ENCODE data around the gene GNB1L. TPM values are rescaled to one million over a fixed set of nuclear protein-coding genes. Genes with fewer than 3 reads are reported as not detected.

Gene GNB1L
- total RNA-seq, 1 experiment from 2014 or later = 17.9 TPM

DNA sequence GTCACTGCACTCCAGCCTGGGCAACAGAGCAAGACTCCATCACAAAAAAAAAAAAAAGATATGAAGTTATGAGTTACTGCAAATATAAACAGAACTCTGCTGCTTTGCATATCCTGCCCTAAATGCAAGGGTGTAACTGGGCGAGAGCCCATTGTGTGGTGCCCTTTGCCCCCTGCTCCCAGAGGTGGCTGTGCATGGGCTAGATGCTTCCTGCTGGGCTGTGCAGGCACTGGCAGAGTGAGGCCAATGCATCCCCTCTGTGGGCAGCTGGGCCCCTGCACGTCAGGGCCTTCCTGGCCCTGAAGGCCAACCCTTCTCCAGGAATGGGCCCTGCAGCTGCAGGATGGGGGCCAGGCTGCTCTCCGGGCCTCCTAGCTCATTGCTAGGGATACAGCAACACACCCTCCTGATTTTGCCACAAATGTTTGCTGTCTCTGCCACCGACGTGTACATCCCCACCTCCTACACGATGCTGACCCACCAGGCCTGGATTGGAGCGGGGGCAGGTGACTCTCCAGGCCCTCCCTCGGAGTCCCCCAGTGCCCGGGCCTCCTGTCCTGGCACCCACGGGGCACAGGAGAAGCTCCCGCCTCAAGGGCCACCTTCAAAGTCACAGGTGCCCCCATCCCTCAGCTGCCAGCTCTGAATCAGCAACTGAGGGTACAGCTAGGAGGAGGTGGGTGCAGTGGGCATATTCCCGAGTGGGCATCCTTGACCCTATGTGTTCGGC, 46.2 kb upstream of the GNB1L start:
- no peak overlapping the region for H3K27ac ChIP-seq (ENCODE audit: low read depth, low read length, poor library complexity, severe bottlenecking)
- peaks cover 16% of the 10 kb centered on the region for H3K4me1 ChIP-seq (ENCODE audit: insufficient read depth, low read length, poor library complexity, severe bottlenecking)
- CTCF ChIA-PET = interaction anchor here (1.1 to 1.7 kb wide), 2 partner anchors 9 to 170 kb away, joined by 3 to 6 read pairs; no protein-coding TSS in a partner anchor
- no peaks in the 10 kb centered on the region for H3K9me3 ChIP-seq (ENCODE audit: low read depth, low read length, poor library complexity, severe bottlenecking)
- no TSS peak for BruUV-seq (replicated peaks)
- H3K27me3 ChIP-seq (replicated peaks; ENCODE audit: insufficient read depth, low read depth, low read length, poor library complexity) = no peaks in the 10 kb centered on the region
- intact Hi-C loops (cut with micrococcal nuclease; ENCODE audit: unreplicated experiment) = no loop called here
- TF ChIP-seq, protein P1, sequence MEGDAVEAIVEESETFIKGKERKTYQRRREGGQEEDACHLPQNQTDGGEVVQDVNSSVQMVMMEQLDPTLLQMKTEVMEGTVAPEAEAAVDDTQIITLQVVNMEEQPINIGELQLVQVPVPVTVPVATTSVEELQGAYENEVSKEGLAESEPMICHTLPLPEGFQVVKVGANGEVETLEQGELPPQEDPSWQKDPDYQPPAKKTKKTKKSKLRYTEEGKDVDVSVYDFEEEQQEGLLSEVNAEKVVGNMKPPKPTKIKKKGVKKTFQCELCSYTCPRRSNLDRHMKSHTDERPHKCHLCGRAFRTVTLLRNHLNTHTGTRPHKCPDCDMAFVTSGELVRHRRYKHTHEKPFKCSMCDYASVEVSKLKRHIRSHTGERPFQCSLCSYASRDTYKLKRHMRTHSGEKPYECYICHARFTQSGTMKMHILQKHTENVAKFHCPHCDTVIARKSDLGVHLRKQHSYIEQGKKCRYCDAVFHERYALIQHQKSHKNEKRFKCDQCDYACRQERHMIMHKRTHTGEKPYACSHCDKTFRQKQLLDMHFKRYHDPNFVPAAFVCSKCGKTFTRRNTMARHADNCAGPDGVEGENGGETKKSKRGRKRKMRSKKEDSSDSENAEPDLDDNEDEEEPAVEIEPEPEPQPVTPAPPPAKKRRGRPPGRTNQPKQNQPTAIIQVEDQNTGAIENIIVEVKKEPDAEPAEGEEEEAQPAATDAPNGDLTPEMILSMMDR (conservative IDR thresholded peaks at IDR 0.05; ENCODE audit: low read depth, low read length) = no peak
- no peak for TF ChIP-seq EZH2 (IDR thresholded peaks at IDR 0.05; ENCODE audit: borderline replicate concordance, low read depth, low read length, poor library complexity, severe bottlenecking)
- no peak overlapping the region for H3K4me3 ChIP-seq (ENCODE audit: low read depth, low read length, poor library complexity, severe bottlenecking)
- POLR2A ChIA-PET (ENCODE audit: low non-redundant PET) = no interaction called here
- no peak for DNase-seq (ENCODE audit: low spot score)
- no peaks in the 10 kb centered on the region for H3K36me3 ChIP-seq (ENCODE audit: insufficient read depth, low read length, poor library complexity, severe bottlenecking)

DNA sequence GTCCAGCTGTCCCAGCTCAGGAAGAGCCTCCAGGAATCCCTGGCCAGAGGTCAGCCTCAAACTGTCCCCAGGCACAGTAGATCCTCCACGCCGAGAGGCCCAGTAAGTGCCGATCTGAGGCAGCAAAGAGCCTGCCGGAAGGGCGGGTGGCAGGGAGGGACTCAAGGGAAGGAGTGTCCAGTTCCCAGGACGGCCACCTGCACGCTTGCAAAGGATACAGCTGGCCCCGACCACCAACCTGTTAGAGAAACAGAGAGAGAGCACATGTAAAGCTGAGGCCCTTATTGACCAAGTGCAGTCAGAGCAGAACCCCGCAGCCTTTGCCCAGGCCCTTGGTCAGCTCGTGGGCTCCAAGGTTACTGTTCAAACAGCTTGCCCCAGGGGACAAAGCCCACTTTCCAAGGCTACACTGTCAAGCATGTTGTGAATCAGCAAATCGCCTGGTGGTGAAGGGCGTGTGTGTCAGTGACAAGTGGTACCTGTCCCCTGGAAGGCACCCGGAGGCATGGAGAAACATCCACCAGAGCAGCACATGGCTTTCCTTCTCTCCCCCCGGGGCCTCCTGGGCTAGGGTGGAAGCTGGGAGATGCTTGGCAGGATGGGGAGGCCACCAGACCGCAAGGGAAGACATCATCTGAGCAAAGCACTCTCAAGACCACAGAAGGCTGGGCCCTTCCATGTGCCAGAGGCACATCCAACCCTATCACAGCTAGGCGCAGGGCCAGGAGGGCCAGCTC, 44.3 kb upstream of the GNB1L start:
- intact Hi-C loops (cut with micrococcal nuclease; ENCODE audit: unreplicated experiment) = no loop called here
- H3K4me1 ChIP-seq (ENCODE audit: insufficient read depth, low read length, poor library complexity, severe bottlenecking) = peaks cover 16% of the 10 kb centered on the region
- TF ChIP-seq, protein P1 (conservative IDR thresholded peaks at IDR 0.05; ENCODE audit: low read depth, low read length) = no peak
- TF ChIP-seq EZH2 (IDR thresholded peaks at IDR 0.05; ENCODE audit: borderline replicate concordance, low read depth, low read length, poor library complexity, severe bottlenecking) = no peak
- no peaks in the 10 kb centered on the region for H3K9me3 ChIP-seq (ENCODE audit: low read depth, low read length, poor library complexity, severe bottlenecking)
- no peak overlapping the region for H3K27ac ChIP-seq (ENCODE audit: low read depth, low read length, poor library complexity, severe bottlenecking)
- no peak for DNase-seq (ENCODE audit: low spot score)
- H3K36me3 ChIP-seq (ENCODE audit: insufficient read depth, low read length, poor library complexity, severe bottlenecking) = no peaks in the 10 kb centered on the region
- no peak overlapping the region for H3K4me3 ChIP-seq (ENCODE audit: low read depth, low read length, poor library complexity, severe bottlenecking)
- H3K27me3 ChIP-seq (replicated peaks; ENCODE audit: insufficient read depth, low read depth, low read length, poor library complexity) = no peaks in the 10 kb centered on the region
- CTCF ChIA-PET = no interaction called here
- no TSS peak for BruUV-seq (replicated peaks)
- POLR2A ChIA-PET (ENCODE audit: low non-redundant PET) = no interaction called here

DNA sequence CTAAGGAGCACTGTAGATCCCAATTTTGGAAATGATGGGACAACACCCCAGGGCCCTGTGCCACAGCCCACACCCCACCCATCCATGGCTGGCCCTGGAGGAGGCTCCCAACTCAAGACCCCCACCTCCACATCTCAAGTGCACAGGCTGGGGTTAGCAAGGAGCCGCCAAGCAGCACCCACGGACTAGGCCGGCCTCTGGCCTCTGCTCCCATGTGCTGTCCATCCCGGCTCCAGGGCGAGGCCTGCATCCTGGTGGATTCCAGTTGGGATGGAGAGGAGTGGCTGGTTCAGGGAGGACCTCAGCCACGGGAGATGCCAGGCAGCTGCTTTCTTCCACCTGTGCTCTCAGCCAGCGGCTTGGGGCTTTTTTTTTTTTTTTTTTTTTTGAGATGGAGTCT, 43.5 kb upstream of the GNB1L start:
- Histone ChIP-seq H3K9me3 (ENCODE audit: low read depth, low read length, poor library complexity, severe bottlenecking) (no peaks in the 10 kb centered on the region), H3K27me3 (replicated peaks; ENCODE audit: insufficient read depth, low read depth, low read length, poor library complexity) (no peaks in the 10 kb centered on the region), H3K4me1 (ENCODE audit: insufficient read depth, low read length, poor library complexity, severe bottlenecking) (peaks cover 20% of the 10 kb centered on the region), H3K27ac (ENCODE audit: low read depth, low read length, poor library complexity, severe bottlenecking) (no peak overlapping the region), H3K4me3 (ENCODE audit: low read depth, low read length, poor library complexity, severe bottlenecking) (no peak overlapping the region), H3K36me3 (ENCODE audit: insufficient read depth, low read length, poor library complexity, severe bottlenecking) (no peaks in the 10 kb centered on the region)
- DNase-seq (ENCODE audit: low spot score) = no peak
- intact Hi-C loops (cut with micrococcal nuclease; ENCODE audit: unreplicated experiment) = no loop called here
- no TSS peak for BruUV-seq (replicated peaks)
- CTCF ChIA-PET = interaction anchor here (0.5 to 0.7 kb wide), 2 partner anchors 51 to 634 kb away, joined by 4 to 7 read pairs; no protein-coding TSS in a partner anchor
- no peak for TF ChIP-seq EZH2 (IDR thresholded peaks at IDR 0.05; ENCODE audit: borderline replicate concordance, low read depth, low read length, poor library complexity, severe bottlenecking)
- TF ChIP-seq, protein P1 (conservative IDR thresholded peaks at IDR 0.05; ENCODE audit: low read depth, low read length) = no peak
- POLR2A ChIA-PET (ENCODE audit: low non-redundant PET) = no interaction called here

Data from A673 (cell line).